Breast epithelium (tissue), 3 donors: Measurements from ENCODE around the gene KIFAP3.

Source experiments
- POLR2A ChIP-seq: fragments of 450-650 bp; IDR thresholded peaks from one replicate; pipeline ENCODE4 v1.6.1; 2016; ENCODE audit warnings: antibody characterized with exemption, mild to moderate bottlenecking, moderate library complexity
- TF ChIP-seq, protein P1 (sequence below), 3 donors: fragments of 450-650 bp; IDR thresholded peaks; one replicate each; pipeline ENCODE4 v1.5.1; 2016 to 2017; ENCODE audit warnings: antibody characterized with exemption in 3 of 3, mild to moderate bottlenecking in 3 of 3, moderate library complexity in 3 of 3

GRCh38 chr1:170095976-170096748 is 21.7 kb upstream of the KIFAP3 start:
- TF ChIP-seq POLR2A = no peak
- TF ChIP-seq, protein P1, sequence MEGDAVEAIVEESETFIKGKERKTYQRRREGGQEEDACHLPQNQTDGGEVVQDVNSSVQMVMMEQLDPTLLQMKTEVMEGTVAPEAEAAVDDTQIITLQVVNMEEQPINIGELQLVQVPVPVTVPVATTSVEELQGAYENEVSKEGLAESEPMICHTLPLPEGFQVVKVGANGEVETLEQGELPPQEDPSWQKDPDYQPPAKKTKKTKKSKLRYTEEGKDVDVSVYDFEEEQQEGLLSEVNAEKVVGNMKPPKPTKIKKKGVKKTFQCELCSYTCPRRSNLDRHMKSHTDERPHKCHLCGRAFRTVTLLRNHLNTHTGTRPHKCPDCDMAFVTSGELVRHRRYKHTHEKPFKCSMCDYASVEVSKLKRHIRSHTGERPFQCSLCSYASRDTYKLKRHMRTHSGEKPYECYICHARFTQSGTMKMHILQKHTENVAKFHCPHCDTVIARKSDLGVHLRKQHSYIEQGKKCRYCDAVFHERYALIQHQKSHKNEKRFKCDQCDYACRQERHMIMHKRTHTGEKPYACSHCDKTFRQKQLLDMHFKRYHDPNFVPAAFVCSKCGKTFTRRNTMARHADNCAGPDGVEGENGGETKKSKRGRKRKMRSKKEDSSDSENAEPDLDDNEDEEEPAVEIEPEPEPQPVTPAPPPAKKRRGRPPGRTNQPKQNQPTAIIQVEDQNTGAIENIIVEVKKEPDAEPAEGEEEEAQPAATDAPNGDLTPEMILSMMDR (IDR thresholded peaks at IDR 0.05) = no peak
